Endothelial cell of umbilical vein (primary cell): ENCODE results near the gene SRGAP1. TPM values are rescaled to one million over a fixed set of nuclear protein-coding genes. Genes with fewer than 3 reads are reported as not detected.

Experiments
- BruUV-seq: library from RNA; stranded (reverse); fragments of 400-500 nt; replicated peaks from 2 replicates; lab custom pipeline; 2021; lab: Mats Ljungman, UMichigan
- CTCF ChIA-PET: fragments of 300-600, 350-600 bp; sonication (Branson Sonifier 250); formaldehyde crosslinking; loops from one replicate; lab custom pipeline; 2021; ENCODE audit warnings: antibody characterized with exemption, inconsistent platforms; lab: Charles Lee
- POLR2A ChIA-PET: fragments of 300-600, 350-600 bp; sonication (Branson Sonifier 250); formaldehyde crosslinking; loops from one replicate; lab custom pipeline; 2021; ENCODE audit warnings: antibody characterized with exemption, inconsistent platforms; lab: Charles Lee
- DNase-seq: peaks from one replicate; pipeline ENCODE4 v3.0.0-alpha.2; 2011; ENCODE audit warnings: low read depth, low spot score
- FAIRE-seq: peaks from 2 replicates; lab custom pipeline; 2011; peaks lifted over from hg19 to GRCh38; lab: Jason Lieb, UNC
- H2AFZ ChIP-seq: 2 replicates; pipeline ENCODE4 v1.6.0; 2012; ENCODE audit warnings: low read depth, low read length, control low read depth, inconsistent platforms
- H3K27ac ChIP-seq: 2 replicates; pipeline ENCODE4 v1.5.1; 2011; ENCODE audit warnings: low read depth, mild to moderate bottlenecking, control low read depth, low read length, moderate library complexity; ENCODE audit not compliant: insufficient read depth
- H3K27me3 ChIP-seq, 2 experiments: 2 replicates each; pipeline versions ENCODE4 v1.6.0 to v1.6.1; 2011; ENCODE audit warnings: low read length in 2 of 2, mixed read lengths in 1 of 2; ENCODE audit not compliant: control insufficient read depth in 2 of 2, insufficient read depth in 2 of 2
- H3K36me3 ChIP-seq, 2 experiments: 2 replicates in 1 of 2; 3 replicates in 1 of 2; pipeline ENCODE4 v1.5.1; 2011; ENCODE audit warnings: low read length in 2 of 2, mild to moderate bottlenecking in 1 of 2, moderate library complexity in 1 of 2; ENCODE audit not compliant: control insufficient read depth in 2 of 2, insufficient read depth in 2 of 2; ENCODE audit errors: extremely low read depth in 1 of 2
- H3K4me1 ChIP-seq: 3 replicates; pipeline ENCODE4 v1.5.1; 2011; ENCODE audit warnings: mild to moderate bottlenecking, low read length; ENCODE audit not compliant: control insufficient read depth, insufficient read depth; ENCODE audit errors: extremely low read depth
- H3K4me2 ChIP-seq: 2 replicates; pipeline ENCODE4 v1.6.1; 2011; ENCODE audit warnings: low read length, control low read depth, mixed read lengths; ENCODE audit not compliant: insufficient read depth
- H3K4me3 ChIP-seq, 3 experiments: fragments of 200-600 bp in 1 of 3; sonication (generic), shearing (Covaris generic) in 1 of 3; replicated peaks in 1 of 3; 2 replicates each; pipeline ENCODE4 v1.5.1; 2011 to 2016; ENCODE audit warnings: control low read depth in 3 of 3, low read length in 3 of 3, mild to moderate bottlenecking in 2 of 3, inconsistent platforms in 1 of 3, low read depth in 1 of 3, moderate library complexity in 1 of 3; ENCODE audit not compliant: insufficient read depth in 1 of 3
- H3K79me2 ChIP-seq: 2 replicates; pipeline ENCODE4 v1.6.0; 2012; ENCODE audit warnings: low read length, inconsistent platforms; ENCODE audit not compliant: control insufficient read depth, insufficient read depth
- H3K9ac ChIP-seq: replicated peaks from 2 replicates; pipeline ENCODE3; 2011; ENCODE audit warnings: low read length, control low read depth; ENCODE audit not compliant: insufficient read depth; ENCODE audit errors: extremely low read depth
- H3K9me1 ChIP-seq: replicated peaks from 3 replicates; pipeline ENCODE4 v1.6.0; 2011; ENCODE audit warnings: mild to moderate bottlenecking, low read length; ENCODE audit not compliant: control insufficient read depth, insufficient read depth; ENCODE audit errors: extremely low read depth
- H3K9me3 ChIP-seq: replicated peaks from 2 replicates; pipeline ENCODE4 v1.5.1; 2012; ENCODE audit warnings: low read length, inconsistent platforms; ENCODE audit not compliant: control insufficient read depth, insufficient read depth
- H4K20me1 ChIP-seq: replicated peaks from 2 replicates; pipeline ENCODE3; 2011; ENCODE audit warnings: mild to moderate bottlenecking, low read length; ENCODE audit not compliant: control insufficient read depth, insufficient read depth; ENCODE audit errors: extremely low read depth
- CTCF ChIP-seq, 2 donors: IDR thresholded peaks; 1 replicate in 1 of 2; 2 replicates in 1 of 2; pipeline ENCODE4 v1.5.1; 2011; ENCODE audit warnings: low read length in 2 of 2, mild to moderate bottlenecking in 2 of 2, moderate library complexity in 2 of 2, control low read depth in 1 of 2, inconsistent platforms in 1 of 2, low read depth in 1 of 2; ENCODE audit not compliant: insufficient read depth in 1 of 2; ENCODE audit errors: extremely low read depth in 1 of 2
- EZH2 ChIP-seq: IDR thresholded peaks from 2 replicates; pipeline ENCODE4 v1.6.1; 2012; ENCODE audit warnings: borderline replicate concordance, low read depth, mild to moderate bottlenecking, moderate library complexity, low read length, inconsistent platforms; ENCODE audit not compliant: severe bottlenecking
- FOS ChIP-seq: IDR thresholded peaks from 2 replicates; pipeline ENCODE4 v1.6.1; 2011; ENCODE audit warnings: mild to moderate bottlenecking, low read length, moderate library complexity, borderline replicate concordance; ENCODE audit not compliant: insufficient read depth
- GATA2 ChIP-seq: IDR thresholded peaks from 2 replicates; pipeline ENCODE4 v1.7.0; 2011; ENCODE audit warnings: low read depth, mild to moderate bottlenecking, moderate library complexity, mixed read lengths, low read length; ENCODE audit not compliant: insufficient read length, insufficient read depth
- JUN ChIP-seq: IDR thresholded peaks from 2 replicates; pipeline ENCODE4 v1.6.1; 2011; ENCODE audit warnings: borderline replicate concordance, low read depth; ENCODE audit not compliant: insufficient read length, insufficient read depth
- MAX ChIP-seq: IDR thresholded peaks from 2 replicates; pipeline ENCODE4 v1.6.1; 2011; ENCODE audit not compliant: insufficient read depth, insufficient read length
- MYC ChIP-seq: IDR thresholded peaks from one replicate; pipeline ENCODE4 v1.6.1; 2011; ENCODE audit warnings: mild to moderate bottlenecking, low read depth, low read length
- POLR2A ChIP-seq: IDR thresholded peaks from 2 replicates; pipeline ENCODE4 v1.6.1; 2012; ENCODE audit warnings: low read depth, mild to moderate bottlenecking, control low read depth, low read length
- POLR2AphosphoS5 ChIP-seq: IDR thresholded peaks from 2 replicates; pipeline ENCODE4 v1.6.1; 2012; ENCODE audit warnings: low read depth, mild to moderate bottlenecking, control low read depth, low read length, moderate library complexity; ENCODE audit not compliant: insufficient read depth
- dilution Hi-C: fragments of 300-500 bp; cut with MboI; formaldehyde crosslinking; loops from one replicate; pipeline ENCODE4 v1.15.0; 2019; ENCODE audit warnings: low sequenced_read_pairs; ENCODE audit not compliant: extremely low pct_ligation_motif_present
- intact Hi-C: fragments of 100-400 bp; cut with micrococcal nuclease; formaldehyde crosslinking; loops from one replicate; pipeline ENCODE4 v1.10.0; 2022
- polyA plus RNA-seq, 4 experiments: library from polyadenylated mRNA; depleted of rRNA in 3 of 4; stranded (reverse) in 3 of 4; unstranded in 1 of 4; fragments of >200 nt; gene quantifications; 2 replicates each; pipeline versions ENCODE4 v1.2.1 to v1.2.3, GENCODE V29; 2011 to 2012; ENCODE audit warnings: missing spikeins in 1 of 4
- total RNA-seq: library from RNA; stranded (reverse); gene quantifications from 2 replicates; pipeline ENCODE4 v1.2.3, GENCODE V29; 2021

The SRGAP1 gene
- total and polyA plus RNA-seq, 2 donors (not counting 3 experiments of a cell fraction or from before 2014, with no cell fraction given), result 4.9 to 16.3 TPM

GRCh38 chr12:63828867-63829266 is 15.6 kb upstream of the SRGAP1 start:
- Histone ChIP-seq H3K9me1 (no peaks in the 10 kb centered on the region), H3K9ac (no peak overlapping the region), H3K27ac (no peak overlapping the region), H3K36me3 (no peaks in the 10 kb centered on the region), H3K4me1 (no peaks in the 10 kb centered on the region), H3K4me3 (no peak overlapping the region), H3K4me2 (no peak overlapping the region), H2AFZ (no peak overlapping the region), H4K20me1 (no peaks in the 10 kb centered on the region), H3K9me3 (no peaks in the 10 kb centered on the region), H3K27me3 (peaks cover 0 to 4% of the 10 kb centered on the region in 2 experiments), H3K79me2 (no peaks in the 10 kb centered on the region)
- no TSS peak for BruUV-seq
- TF ChIP-seq MYC, result no peak
- TF ChIP-seq MAX, result no peak
- TF ChIP-seq EZH2, result no peak
- no peak for TF ChIP-seq JUN
- no peak for FAIRE-seq
- CTCF ChIA-PET, result interaction anchor here (1.2 kb wide), 1 partner anchor 12 kb away, joined by 3 read pairs; no protein-coding TSS in a partner anchor
- POLR2A ChIA-PET, result no interaction called here
- dilution Hi-C loops (no loop called here), intact Hi-C loops (no loop called here)
- DNase-seq, result no peak

- intact Hi-C loops (no loop called here), dilution Hi-C loops (no loop called here)
- Histone ChIP-seq H4K20me1 (no peaks in the 10 kb centered on the region), H3K9me3 (no peaks in the 10 kb centered on the region), H2AFZ (no peak overlapping the region), H3K4me2 (no peak overlapping the region), H3K36me3 (no peaks in the 10 kb centered on the region), H3K9ac (no peak overlapping the region), H3K9me1 (no peaks in the 10 kb centered on the region), H3K27me3 (peaks cover 2% of the 10 kb centered on the region in 2 experiments), H3K27ac (no peak overlapping the region), H3K4me1 (no peaks in the 10 kb centered on the region), H3K4me3 (no peak overlapping the region), H3K79me2 (no peaks in the 10 kb centered on the region)
- no peak for FAIRE-seq
- ChIA-PET POLR2A (no interaction called here), CTCF (interaction anchor here (0.6 to 7.0 kb wide), 4 partner anchors 346 to 421 kb away, joined by 3 to 146 read pairs (median 5); no protein-coding TSS in a partner anchor)
- no peak for TF ChIP-seq FOS
- no peak for TF ChIP-seq CTCF (IDR thresholded peaks at IDR 0.05; ENCODE audit: extremely low read depth in 1 of 2, insufficient read depth in 1 of 2, low read depth in 1 of 2, low read length in 2 of 2)
- TF ChIP-seq EZH2, result no peak
- no peak for TF ChIP-seq POLR2AphosphoS5
- TF ChIP-seq MYC, result no peak
- TF ChIP-seq JUN, result no peak
- TF ChIP-seq POLR2A, result no peak
- TF ChIP-seq MAX, result no peak
- no peak for TF ChIP-seq GATA2
- no peak for DNase-seq
- no TSS peak for BruUV-seq
Measured at GRCh38 chr12:63836046-63836445, 8.5 kb upstream of the SRGAP1 start.
